Psoas muscle (tissue), 8 donors: ENCODE measurements around the gene BICRAL. TPM values are rescaled to one million over a fixed set of nuclear protein-coding genes. Genes with fewer than 3 reads are reported as not detected.

Experiments
- ATAC-seq, 4 donors: fragments of 200-7000 bp; cut with Tn5 transposase; one replicate each; pipeline ENCODE4 v1.9.1; 2020; ENCODE audit warnings: moderate library complexity in 3 of 4, mild to moderate bottlenecking in 2 of 4
- DNase-seq, 2 donors: peaks; one replicate each; pipeline ENCODE4 v3.0.0-alpha.2; 2020
- H3K27ac ChIP-seq: fragments of 200-600 bp; one replicate; pipeline ENCODE4 v1.8.0; 2022
- H3K27me3 ChIP-seq, 3 donors: fragments of 200-600 bp in 1 of 3; one replicate each; pipeline versions ENCODE4 v1.6.1 to v1.8.0; 2013 to 2022; ENCODE audit warnings: low read length in 2 of 3, mild to moderate bottlenecking in 2 of 3, moderate library complexity in 1 of 3; ENCODE audit not compliant: insufficient read depth in 3 of 3
- H3K36me3 ChIP-seq, 2 donors: fragments of 200-600 bp in 1 of 2; one replicate each; pipeline versions ENCODE4 v1.6.1 to v1.8.0; 2013 to 2022; ENCODE audit warnings: low read depth in 1 of 2, mild to moderate bottlenecking in 1 of 2, moderate library complexity in 1 of 2; ENCODE audit not compliant: insufficient read depth in 1 of 2
- H3K4me1 ChIP-seq: fragments of 200-600 bp; one replicate; pipeline ENCODE4 v1.8.0; 2022
- H3K4me3 ChIP-seq: fragments of 200-600 bp; one replicate; pipeline ENCODE4 v1.8.0; 2022; ENCODE audit warnings: mild to moderate bottlenecking
- H3K9me3 ChIP-seq: fragments of 200-600 bp; one replicate; pipeline ENCODE4 v1.8.0; 2022
- CTCF ChIP-seq: fragments of 200-600 bp; IDR thresholded peaks from one replicate; pipeline ENCODE4 v1.8.0; 2022; ENCODE audit warnings: antibody characterized with exemption
- WGBS, 3 donors: extraction: QIAGEN DNeasy Blood & Tissue Kit; methylation state at CpG; one replicate each; pipeline versions ENCODE4 v1.1.6 to v1.1.7; 2013; 5-methylcytosine and 5-hydroxymethylcytosine counted together
- intact Hi-C, 2 donors: fragments of 100-400 bp; cut with DNase I; formaldehyde crosslinking; loops; one replicate each; pipeline versions ENCODE4 v1.11.0 to v1.14.2; 2022
- polyA plus RNA-seq, 3 donors: library from polyadenylated mRNA; stranded (reverse); fragments of 200-250 nt; gene quantifications; one replicate each; pipeline ENCODE4 v1.2.3, GENCODE V29; 2013
- total RNA-seq, 4 donors: library from RNA; stranded (reverse); fragmentation: NEBNext Ultra II Directional in 2 of 4; extraction: Animal tissue kit (Norgen Biotek cat#: 25700) in 2 of 4; gene quantifications; one replicate each; pipeline versions ENCODE4 v1.2.1 to v1.2.4, GENCODE V29; 2021 to 2023
- donor health status: healthy with polysubstance abuse.
- donor health status: DM: no; HTN: no; CAD: no; lungs with moderate emphysema.
- donor health status: Bipolar disorder and iron deficiency.
- donor health status: healthy.
- donor health status: DM: yes; HTN: yes; CAD: no.
- donor health status: DM: no; HTN: no; CAD: no.
- donor health status: DM: no; HTN: no; CAD: no.
- donor health status: DM: yes; HTN: yes; CAD: no.

Gene BICRAL
- total and polyA plus RNA-seq, 7 donors: 2.8 to 12.2 (median 6.2) TPM

- no peaks in the 10 kb centered on the region for H3K9me3 ChIP-seq
- DNase-seq (no peak), ATAC-seq (no peak)
- no peak overlapping the region for H3K4me3 ChIP-seq
- H3K27me3 ChIP-seq: no peaks in the 10 kb centered on the region
- TF ChIP-seq CTCF: no peak
- H3K27ac ChIP-seq: peak overlapping the region; percentile 79
- peaks cover 0 to 18% of the 10 kb centered on the region in 2 donors for H3K36me3 ChIP-seq
- intact Hi-C loops: no loop called here
- H3K4me1 ChIP-seq: peaks cover 39% of the 10 kb centered on the region
- WGBS, 3 donors: 39 to 44% (median 42%) methylated on average over 3 of the region's 3 CpGs
Observed at GRCh38 chr6:42818878-42819277, 37.0 kb downstream of the BICRAL start.

- H3K36me3 ChIP-seq: peaks cover 0 to 29% of the 10 kb centered on the region in 2 donors
- peak; percentile 35 for TF ChIP-seq CTCF
- H3K4me1 ChIP-seq: peaks cover 39% of the 10 kb centered on the region
- intact Hi-C loops: loop anchor here (5.0 kb wide), 1 partner anchor 33 kb away; no protein-coding TSS in a partner anchor
- peak overlapping the region; percentile 79 for H3K27ac ChIP-seq
- no peak overlapping the region for H3K4me3 ChIP-seq
- WGBS, 3 donors: 68 to 86% (median 68%) methylated on average over 3 of the region's 3 CpGs
- peak; percentile 60 to 75 (median 72) for ATAC-seq
- no peak for DNase-seq
- H3K27me3 ChIP-seq: no peaks in the 10 kb centered on the region
- no peaks in the 10 kb centered on the region for H3K9me3 ChIP-seq
Observed at GRCh38 chr6:42819803-42820511, 38.1 kb downstream of the BICRAL start.

- peak overlapping the region; percentile 46 for H3K4me3 ChIP-seq
- no peak for TF ChIP-seq CTCF
- H3K9me3 ChIP-seq: no peaks in the 10 kb centered on the region
- WGBS, 3 donors: 19 to 23% (median 22%) methylated on average over 10 of the region's 10 CpGs
- peak; percentile 53 to 77 (median 70) for ATAC-seq
- intact Hi-C loops: loop anchor here (5.0 kb wide), 1 partner anchor 33 kb away; no protein-coding TSS in a partner anchor
- H3K27ac ChIP-seq: peak overlapping the region; percentile 79
- H3K4me1 ChIP-seq: peaks cover 39% of the 10 kb centered on the region
- peak; percentile 45 to 67 for DNase-seq
- H3K27me3 ChIP-seq: no peaks in the 10 kb centered on the region
- peaks cover 0 to 34% of the 10 kb centered on the region in 2 donors for H3K36me3 ChIP-seq
Observed at GRCh38 chr6:42820512-42821340, 38.9 kb downstream of the BICRAL start.

- no peak for TF ChIP-seq CTCF
- H3K4me3 ChIP-seq: peak overlapping the region; percentile 46
- H3K36me3 ChIP-seq: peaks cover 0 to 40% of the 10 kb centered on the region in 2 donors
- 11 to 27% (median 11%) methylated on average over 3 of the region's 3 CpGs for WGBS, 3 donors
- H3K4me1 ChIP-seq: peaks cover 39% of the 10 kb centered on the region
- H3K27ac ChIP-seq: peak overlapping the region; percentile 79
- no peaks in the 10 kb centered on the region for H3K27me3 ChIP-seq
- ATAC-seq (peak in 1 of 4 donors; percentile 7), DNase-seq (no peak)
- H3K9me3 ChIP-seq: no peaks in the 10 kb centered on the region
- intact Hi-C loops: loop anchor here (5.0 kb wide), 1 partner anchor 34 kb away; no protein-coding TSS in a partner anchor
Observed at GRCh38 chr6:42821341-42821668, 39.5 kb downstream of the BICRAL start.
